Central memory CD8-positive, alpha-beta T cell (primary cell): ENCODE results near the gene PDZD11.
"Not testable (repeated sequence)": the region's sequence is repeated elsewhere in the genome, so short reads cannot be mapped to it uniquely, and the experiment has no call there.

Source experiments
- ATAC-seq: fragments of 150-1000 bp; cut with Tn5 transposase; replicated peaks from 2 replicates; pipeline ENCODE4 v1.10.0; 2022; ENCODE audit warnings: mild to moderate bottlenecking, moderate FRiP score, moderate number of reproducible peaks; ENCODE audit not compliant: poor library complexity, severe bottlenecking; ENCODE audit errors: extremely low read depth
- DNase-seq, 2 donors: peaks; one replicate each; pipeline ENCODE4 v3.0.0; 2021; ENCODE audit warnings: low spot score in 2 of 2
- H3K27ac Mint-ChIP-seq: one replicate; pipeline ENCODE4 v1.8.0; 2022; ENCODE audit warnings: low read depth, mild to moderate bottlenecking, moderate library complexity, mixed read lengths
- H3K27me3 Mint-ChIP-seq: one replicate; pipeline ENCODE4 v1.8.0; 2022; ENCODE audit warnings: mixed read lengths
- H3K36me3 Mint-ChIP-seq: one replicate; pipeline ENCODE4 v1.8.0; 2022; ENCODE audit warnings: mild to moderate bottlenecking, moderate library complexity, mixed read lengths; ENCODE audit not compliant: insufficient read depth
- H3K4me1 Mint-ChIP-seq: one replicate; pipeline ENCODE4 v1.8.0; 2022; ENCODE audit warnings: mixed read lengths
- H3K4me3 Mint-ChIP-seq: one replicate; pipeline ENCODE4 v1.8.0; 2022; ENCODE audit warnings: mild to moderate bottlenecking, moderate library complexity, mixed read lengths
- H3K9me3 Mint-ChIP-seq: one replicate; pipeline ENCODE4 v1.8.0; 2022; ENCODE audit warnings: mixed read lengths

Gene PDZD11, protein sequence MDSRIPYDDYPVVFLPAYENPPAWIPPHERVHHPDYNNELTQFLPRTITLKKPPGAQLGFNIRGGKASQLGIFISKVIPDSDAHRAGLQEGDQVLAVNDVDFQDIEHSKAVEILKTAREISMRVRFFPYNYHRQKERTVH

DNA sequence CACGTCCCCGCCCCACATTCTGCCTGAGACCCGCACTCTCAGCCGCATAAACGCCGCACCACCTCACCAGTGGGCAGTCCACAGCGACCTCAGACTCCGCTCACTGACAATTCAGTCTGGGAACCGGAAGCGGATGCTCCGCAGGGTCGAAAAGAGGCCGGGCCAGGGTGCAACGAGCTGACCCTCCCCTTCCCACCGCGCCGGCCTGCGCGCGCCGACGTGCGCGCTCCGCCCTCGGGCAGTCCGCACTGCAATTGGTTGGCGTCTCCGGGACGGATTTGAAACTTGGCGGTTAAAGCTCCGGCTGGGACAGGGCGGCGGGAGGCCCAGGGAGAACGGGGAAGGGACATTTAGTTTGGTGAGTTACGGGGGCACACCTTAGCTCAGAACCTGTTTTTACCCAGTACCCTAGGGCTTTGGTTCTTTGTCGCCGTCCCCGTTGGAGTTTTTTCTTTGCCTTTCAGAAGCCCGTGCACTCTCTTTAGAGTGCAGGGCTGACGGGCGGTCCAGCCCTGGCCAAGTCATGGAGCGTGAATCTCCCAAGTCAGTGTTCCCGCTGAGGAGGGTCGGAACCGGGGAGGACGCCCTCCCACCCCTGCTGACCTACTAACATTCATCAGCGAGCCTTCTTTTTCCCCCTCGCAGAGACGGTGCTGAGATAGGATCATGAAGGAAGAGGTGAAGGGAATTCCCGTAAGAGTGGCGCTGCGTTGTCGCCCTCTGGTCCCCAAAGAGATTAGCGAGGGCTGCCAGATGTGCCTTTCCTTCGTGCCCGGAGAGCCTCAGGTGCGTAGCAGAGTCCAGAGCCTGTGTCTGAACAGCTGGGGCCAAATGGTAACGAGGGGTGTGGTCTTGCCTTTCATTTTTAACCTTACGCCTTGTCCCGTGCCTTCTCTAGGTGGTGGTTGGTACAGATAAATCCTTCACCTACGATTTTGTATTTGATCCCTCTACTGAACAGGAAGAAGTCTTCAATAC, at the start of gene PDZD11, which contains the start of gene KIF4A:
Gene PDZD11 (minus strand): TSS at position 135 of the 978 bp plus-strand sequence. CDS start 586 bp downstream, outside the sequence.
Gene KIF4A (plus strand): TSS at position 312 of the 978 bp plus-strand sequence. CDS start 355 bp downstream, at position 667.
- peak within 1 kb of the TSS; percentile 82 for H3K4me3 Mint-ChIP-seq
- ATAC-seq: peak; percentile 96

DNA sequence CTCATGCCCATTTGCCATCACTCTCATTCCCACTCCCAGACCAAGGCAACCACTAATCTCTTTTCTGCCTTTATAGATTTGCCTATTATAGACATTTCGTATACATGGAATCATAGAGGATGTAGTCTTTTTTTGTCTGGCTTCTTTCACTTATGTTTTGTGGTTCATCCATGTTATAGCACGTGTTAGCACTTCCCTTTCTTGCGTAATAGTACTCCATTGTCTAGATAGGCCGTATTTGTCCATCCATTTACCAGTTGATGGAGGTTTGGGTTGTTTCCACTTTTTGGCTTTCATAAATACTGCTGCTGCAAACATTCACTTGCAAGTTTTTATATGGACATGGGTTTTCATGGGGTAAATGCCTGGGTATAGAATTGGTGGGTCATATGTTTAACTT, 48.6 kb upstream of the PDZD11 start:
- H3K4me1 Mint-ChIP-seq: no peaks in the 10 kb centered on the region
- DNase-seq: no peak
- no peaks in the 10 kb centered on the region for H3K36me3 Mint-ChIP-seq
- no peaks in the 10 kb centered on the region for H3K9me3 Mint-ChIP-seq
- no peaks in the 10 kb centered on the region for H3K27me3 Mint-ChIP-seq
- no peak for ATAC-seq
- H3K27ac Mint-ChIP-seq: no peak overlapping the region
- no peak overlapping the region for H3K4me3 Mint-ChIP-seq

More for the DNA sequence above, at the start of gene PDZD11, which contains the start of gene KIF4A:
- DNase-seq: peak; percentile 52 to 62
- H3K9me3 Mint-ChIP-seq: no peaks in the 10 kb centered on the region
- H3K27me3 Mint-ChIP-seq: no peaks in the 10 kb centered on the region
- peaks cover 5% of the 10 kb centered on the region for H3K4me1 Mint-ChIP-seq
- H3K36me3 Mint-ChIP-seq: peaks cover 11% of the 10 kb centered on the region
- H3K27ac Mint-ChIP-seq: peak within 1 kb of the TSS; percentile 85

DNA sequence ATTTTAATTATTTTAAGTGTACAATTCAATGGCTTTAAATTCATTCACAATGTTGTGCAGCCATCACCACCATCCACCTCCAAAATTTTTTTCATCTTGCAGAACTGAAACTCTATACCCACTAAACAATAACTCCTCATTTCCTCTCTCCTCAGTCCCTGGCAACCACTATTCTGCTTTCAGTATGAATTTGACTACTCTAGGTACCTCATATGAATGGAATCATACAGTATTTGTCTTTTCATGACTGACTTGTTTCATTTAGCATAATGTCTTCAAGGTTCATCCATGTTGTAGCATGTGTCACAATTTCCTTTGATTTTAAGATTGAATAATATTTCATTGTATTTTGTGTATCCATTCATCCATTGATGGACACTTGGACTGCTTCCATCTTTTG, 47.0 kb upstream of the PDZD11 start:
- Mint-ChIP-seq H3K9me3 (no peaks in the 10 kb centered on the region), H3K36me3 (no peaks in the 10 kb centered on the region), H3K27ac (no peak overlapping the region), H3K4me3 (no peak overlapping the region), H3K27me3 (no peaks in the 10 kb centered on the region), H3K4me1 (no peaks in the 10 kb centered on the region)
- no peak for ATAC-seq
- no peak for DNase-seq

DNA sequence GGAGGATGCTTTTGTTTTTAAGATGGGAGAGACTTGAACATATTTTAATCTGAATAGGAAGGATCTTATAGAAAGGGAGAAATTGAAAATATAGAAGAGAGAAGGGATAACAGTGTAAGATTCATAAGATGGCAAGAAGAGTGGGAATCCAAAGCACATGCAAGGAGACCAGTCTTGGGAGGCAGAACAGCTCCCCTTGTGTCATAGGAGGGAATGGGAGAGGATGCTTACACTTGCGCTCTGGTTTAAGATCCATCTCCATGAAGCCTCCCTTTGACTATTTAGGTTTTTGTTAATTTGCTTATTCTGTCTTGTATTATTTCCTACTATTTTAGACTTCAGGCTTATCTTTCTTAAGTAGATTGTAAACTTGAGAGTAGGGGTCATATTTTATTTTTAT, 42.9 kb upstream of the PDZD11 start:
- no peak for ATAC-seq
- DNase-seq: no peak
- H3K4me3 Mint-ChIP-seq: no peak overlapping the region
- no peak overlapping the region for H3K27ac Mint-ChIP-seq
- H3K9me3 Mint-ChIP-seq: no peaks in the 10 kb centered on the region
- no peaks in the 10 kb centered on the region for H3K27me3 Mint-ChIP-seq
- H3K36me3 Mint-ChIP-seq: no peaks in the 10 kb centered on the region
- H3K4me1 Mint-ChIP-seq: no peaks in the 10 kb centered on the region

DNA sequence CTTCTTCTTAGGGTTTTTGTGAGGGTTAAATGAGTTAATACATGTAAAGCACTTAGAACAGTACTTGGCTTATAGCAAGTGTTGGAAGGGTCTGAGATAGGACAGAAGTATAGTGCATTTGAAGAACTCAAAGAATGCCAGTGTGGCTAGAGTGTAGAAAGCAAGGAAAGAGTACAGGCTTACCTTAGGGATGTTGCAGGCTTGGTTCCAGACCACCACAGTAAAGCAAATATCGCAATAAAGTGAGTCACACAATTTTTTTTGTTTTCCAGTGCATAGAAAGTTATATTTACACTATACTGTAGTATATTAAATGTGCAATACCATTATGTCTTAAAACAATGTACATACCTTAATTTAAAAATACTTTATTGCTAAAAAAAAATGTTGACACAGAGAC, 41.4 kb upstream of the PDZD11 start:
- Mint-ChIP-seq H3K4me3 (no peak overlapping the region), H3K9me3 (no peaks in the 10 kb centered on the region), H3K4me1 (no peaks in the 10 kb centered on the region), H3K27ac (no peak overlapping the region), H3K36me3 (no peaks in the 10 kb centered on the region), H3K27me3 (no peaks in the 10 kb centered on the region)
- DNase-seq (no peak), ATAC-seq (no peak)

DNA sequence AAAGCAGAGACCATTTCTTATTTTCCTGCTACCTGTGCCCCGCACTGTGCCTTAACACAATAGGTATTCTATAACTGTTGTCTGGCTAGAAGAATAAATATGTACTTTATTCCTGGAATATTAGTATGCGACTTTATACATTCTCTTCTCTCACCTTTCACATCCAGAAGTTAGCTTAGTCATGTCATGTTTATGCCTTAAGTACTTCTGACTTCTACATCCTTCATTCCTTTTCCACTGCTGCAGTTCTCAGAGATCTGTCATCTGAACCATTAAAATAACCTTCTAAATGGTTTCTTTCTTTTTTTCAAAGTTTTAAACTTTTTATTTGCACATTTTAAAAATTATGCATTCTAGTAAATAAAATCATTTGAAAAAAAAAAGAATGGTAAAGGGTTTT, 34.6 kb upstream of the PDZD11 start:
- no peaks in the 10 kb centered on the region for H3K4me1 Mint-ChIP-seq
- DNase-seq (no peak), ATAC-seq (no peak)
- H3K36me3 Mint-ChIP-seq: no peaks in the 10 kb centered on the region
- H3K27me3 Mint-ChIP-seq: no peaks in the 10 kb centered on the region
- H3K27ac Mint-ChIP-seq: no peak overlapping the region
- H3K9me3 Mint-ChIP-seq: no peaks in the 10 kb centered on the region
- H3K4me3 Mint-ChIP-seq: no peak overlapping the region

DNA sequence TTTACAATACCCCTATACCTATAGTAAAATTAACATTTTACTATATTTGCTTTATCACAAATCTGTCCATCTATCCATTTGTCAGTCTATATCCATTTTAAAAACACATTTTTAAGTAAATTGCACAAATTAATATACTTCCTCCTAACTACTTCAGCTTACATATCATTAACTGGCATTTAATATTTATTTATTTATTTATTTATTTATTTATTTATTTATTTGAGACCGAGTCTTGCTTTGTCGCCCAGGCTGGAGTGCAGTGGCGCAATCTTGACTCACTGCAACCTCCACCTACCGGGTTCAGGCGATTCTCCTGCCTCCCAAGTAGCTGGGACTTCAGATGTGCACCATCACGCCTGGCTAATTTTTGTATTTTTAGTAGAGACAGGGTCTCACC, 33.9 kb upstream of the PDZD11 start:
- not testable (repeated sequence) for H3K9me3 Mint-ChIP-seq, H3K27me3 Mint-ChIP-seq, H3K36me3 Mint-ChIP-seq, H3K4me3 Mint-ChIP-seq, H3K4me1 Mint-ChIP-seq, ATAC-seq, DNase-seq, H3K27ac Mint-ChIP-seq

DNA sequence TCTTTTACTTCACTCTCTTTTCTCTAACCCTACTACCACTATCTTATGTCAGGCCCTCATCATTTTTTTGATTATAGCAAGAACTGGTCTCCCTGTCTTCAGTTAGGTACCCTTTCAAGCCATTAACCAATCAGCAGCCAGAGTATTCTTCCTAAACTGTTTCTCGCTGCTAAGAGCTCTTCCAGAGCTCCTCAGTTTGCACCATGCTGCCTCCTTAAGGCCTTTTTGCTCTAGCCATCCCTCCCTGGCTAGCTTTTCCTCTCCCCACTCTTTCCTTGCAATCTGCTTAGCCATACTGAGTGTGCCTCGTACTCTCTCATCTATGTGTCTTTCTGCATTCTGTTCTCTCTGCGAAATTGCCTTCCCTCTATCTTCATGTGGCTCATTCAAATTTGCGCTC, 33.1 kb upstream of the PDZD11 start:
- H3K27me3 Mint-ChIP-seq: no peaks in the 10 kb centered on the region
- H3K9me3 Mint-ChIP-seq: no peaks in the 10 kb centered on the region
- no peak for DNase-seq
- no peak overlapping the region for H3K27ac Mint-ChIP-seq
- ATAC-seq: no peak
- H3K36me3 Mint-ChIP-seq: no peaks in the 10 kb centered on the region
- H3K4me3 Mint-ChIP-seq: no peak overlapping the region
- H3K4me1 Mint-ChIP-seq: no peaks in the 10 kb centered on the region

DNA sequence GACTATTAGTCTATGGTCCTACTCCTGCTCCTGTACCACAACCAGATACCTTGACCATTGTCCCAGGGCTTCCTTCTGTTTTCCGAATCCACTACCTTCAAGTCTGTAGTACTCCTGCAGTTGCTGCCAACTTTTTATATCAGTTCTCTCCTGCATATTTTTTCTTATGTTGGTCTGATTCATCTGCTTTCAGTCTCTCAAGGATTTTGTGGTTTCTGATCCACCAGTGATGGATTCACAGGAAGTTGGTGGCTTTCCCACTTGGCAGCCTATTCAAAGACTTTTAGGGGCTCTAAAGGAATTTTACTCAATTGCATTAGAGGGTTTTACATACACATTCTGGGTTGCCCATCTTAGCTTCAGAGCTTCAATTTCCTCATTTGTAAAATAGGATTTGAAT, 23.8 kb upstream of the PDZD11 start:
- peak overlapping the region; percentile 87 for H3K27ac Mint-ChIP-seq
- ATAC-seq (no peak), DNase-seq (no peak)
- H3K27me3 Mint-ChIP-seq: no peaks in the 10 kb centered on the region
- no peak overlapping the region for H3K4me3 Mint-ChIP-seq
- no peaks in the 10 kb centered on the region for H3K4me1 Mint-ChIP-seq
- no peaks in the 10 kb centered on the region for H3K9me3 Mint-ChIP-seq
- H3K36me3 Mint-ChIP-seq: no peaks in the 10 kb centered on the region

DNA sequence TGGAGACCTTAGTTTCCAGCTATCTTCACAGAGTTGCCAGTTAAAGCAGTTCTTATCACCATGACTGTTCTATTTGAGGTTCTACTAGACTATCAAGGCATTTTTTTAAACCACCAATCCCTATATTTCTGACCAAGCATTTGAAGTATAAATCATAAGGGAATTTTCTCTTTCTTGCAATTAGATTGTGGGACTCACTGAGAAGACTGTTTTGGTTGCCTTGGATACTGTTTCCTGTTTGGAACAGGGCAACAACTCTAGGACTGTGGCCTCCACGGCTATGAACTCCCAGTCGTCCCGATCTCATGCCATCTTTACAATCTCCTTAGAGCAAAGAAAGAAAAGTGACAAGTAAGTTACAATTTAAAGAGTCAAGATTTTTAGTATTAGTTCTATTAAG, 12.0 kb upstream of the PDZD11 start:
- Mint-ChIP-seq H3K27me3 (no peaks in the 10 kb centered on the region), H3K27ac (no peak overlapping the region), H3K9me3 (no peaks in the 10 kb centered on the region), H3K4me1 (no peaks in the 10 kb centered on the region), H3K4me3 (no peak overlapping the region), H3K36me3 (peaks cover 1% of the 10 kb centered on the region)
- ATAC-seq: no peak
- no peak for DNase-seq

DNA sequence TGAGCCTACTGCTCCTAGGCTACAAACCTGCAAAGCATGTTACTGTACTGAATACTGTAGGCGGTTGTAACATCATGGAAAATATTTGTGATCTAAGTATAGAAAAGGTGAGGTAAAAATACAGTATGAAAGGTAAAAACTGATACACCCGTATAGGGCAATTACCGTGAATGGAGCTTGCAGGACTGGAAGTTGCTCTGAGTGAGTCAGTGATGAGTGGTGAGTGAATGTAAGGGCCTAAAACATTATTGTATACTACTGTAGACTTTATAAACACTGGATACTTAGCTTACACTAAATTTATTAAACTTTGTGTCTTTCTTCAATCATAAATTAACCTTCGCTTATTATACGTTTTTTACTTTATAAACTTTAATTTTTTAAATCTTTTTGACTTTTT, 3.9 kb upstream of the PDZD11 start:
- no peak overlapping the region for H3K27ac Mint-ChIP-seq
- peaks cover 6% of the 10 kb centered on the region for H3K36me3 Mint-ChIP-seq
- ATAC-seq (no peak), DNase-seq (no peak)
- H3K4me1 Mint-ChIP-seq: peaks cover 5% of the 10 kb centered on the region
- H3K9me3 Mint-ChIP-seq: no peaks in the 10 kb centered on the region
- H3K4me3 Mint-ChIP-seq: no peak overlapping the region
- no peaks in the 10 kb centered on the region for H3K27me3 Mint-ChIP-seq

DNA sequence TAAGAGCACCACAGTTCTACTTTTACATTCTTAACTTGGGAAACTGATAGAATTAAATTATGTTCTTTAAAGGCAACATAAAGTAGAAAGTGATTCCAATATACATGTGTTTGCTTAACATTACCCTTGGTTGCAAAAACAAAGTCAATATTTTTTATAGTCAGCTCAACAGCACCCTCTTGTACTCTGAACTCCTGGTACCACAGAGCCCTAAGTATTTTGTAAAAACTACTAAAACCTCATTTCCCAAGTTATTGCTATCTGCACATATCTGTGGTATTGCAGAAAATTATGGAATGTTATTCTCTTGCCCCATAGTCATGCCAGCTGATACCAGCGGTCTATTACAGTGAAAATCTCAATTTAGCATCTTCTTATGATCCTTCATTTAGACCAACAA, 3.1 kb upstream of the PDZD11 start:
- DNase-seq: no peak

More for the DNA sequence above, 3.1 kb upstream of the PDZD11 start:
- H3K9me3 Mint-ChIP-seq: no peaks in the 10 kb centered on the region
- H3K4me3 Mint-ChIP-seq: no peak overlapping the region
- no peak overlapping the region for H3K27ac Mint-ChIP-seq
- no peak for ATAC-seq
- H3K36me3 Mint-ChIP-seq: peaks cover 6% of the 10 kb centered on the region
- no peaks in the 10 kb centered on the region for H3K27me3 Mint-ChIP-seq
- H3K4me1 Mint-ChIP-seq: peaks cover 5% of the 10 kb centered on the region
